ENCODE results near the gene CPNE5.

Gene CPNE5

GRCh38 chr6:36856277-36856676 lies 17.0 kb upstream of the CPNE5 start:
- no peak for DNase-seq (ENCODE audit: low read depth)
- no peak overlapping the region for H3K4me3 ChIP-seq (ENCODE audit: low read depth, low read length)
- no peak for TF ChIP-seq CTCF (IDR thresholded peaks at IDR 0.05; ENCODE audit: control insufficient read depth, extremely low read depth, insufficient read depth)

GRCh38 chr6:36855750-36856149 lies 16.5 kb upstream of the CPNE5 start:
- no peak for DNase-seq (ENCODE audit: low read depth)
- no peak for TF ChIP-seq CTCF (IDR thresholded peaks at IDR 0.05; ENCODE audit: control insufficient read depth, extremely low read depth, insufficient read depth)
- H3K4me3 ChIP-seq (ENCODE audit: low read depth, low read length) = no peak overlapping the region

- DNase-seq (ENCODE audit: low read depth) = peak; percentile 32
- no peak overlapping the region for H3K4me3 ChIP-seq (ENCODE audit: low read depth, low read length)
- TF ChIP-seq CTCF (IDR thresholded peaks at IDR 0.05; ENCODE audit: control insufficient read depth, extremely low read depth, insufficient read depth) = no peak
Measured at GRCh38 chr6:36853325-36853724, 14.1 kb upstream of the CPNE5 start.

GRCh38 chr6:36852481-36853147 lies 13.4 kb upstream of the CPNE5 start:
- no peak overlapping the region for H3K4me3 ChIP-seq (ENCODE audit: low read depth, low read length)
- TF ChIP-seq CTCF (IDR thresholded peaks at IDR 0.05; ENCODE audit: control insufficient read depth, extremely low read depth, insufficient read depth) = no peak
- DNase-seq (ENCODE audit: low read depth) = no peak

GRCh38 chr6:36851626-36852025 lies 12.4 kb upstream of the CPNE5 start:
- TF ChIP-seq CTCF (IDR thresholded peaks at IDR 0.05; ENCODE audit: control insufficient read depth, extremely low read depth, insufficient read depth) = no peak
- DNase-seq (ENCODE audit: low read depth) = no peak
- H3K4me3 ChIP-seq (ENCODE audit: low read depth, low read length) = no peak overlapping the region

- H3K4me3 ChIP-seq (ENCODE audit: low read depth, low read length) = no peak overlapping the region
- DNase-seq (ENCODE audit: low read depth) = no peak
- peak; percentile 71 for TF ChIP-seq CTCF (IDR thresholded peaks at IDR 0.05; ENCODE audit: control insufficient read depth, extremely low read depth, insufficient read depth)
Measured at GRCh38 chr6:36851149-36851614, 11.9 kb upstream of the CPNE5 start.

GRCh38 chr6:36850021-36850420 lies 10.8 kb upstream of the CPNE5 start:
- TF ChIP-seq CTCF (IDR thresholded peaks at IDR 0.05; ENCODE audit: control insufficient read depth, extremely low read depth, insufficient read depth) = no peak
- H3K4me3 ChIP-seq (ENCODE audit: low read depth, low read length) = no peak overlapping the region
- no peak for DNase-seq (ENCODE audit: low read depth)

Data from LNCaP clone FGC (cell line).